K562 treated with DMSO at 1 percent for 4 hours (cell line): ENCODE measurements around the gene USF1. TPM values are rescaled to one million over a fixed set of nuclear protein-coding genes. Genes with fewer than 3 reads are reported as not detected.

Experiments
- total RNA-seq: library from RNA; unstranded; fragments of 300-600 nt; gene quantifications from 2 replicates; pipeline ENCODE4 v1.2.3, GENCODE V29; 2022; ENCODE audit not compliant: insufficient read depth

USF1 gene
- total RNA-seq = 53.7 and 57.3 TPM in 2 replicates

GRCh38 chr1:161045736-161046604, at the start of gene USF1:
TSS of gene USF1 (minus strand) at chr1:161045977. CDS start at chr1:161043275, 2,702 bp downstream.

GRCh38 chr1:161089251-161089924, 43.6 kb upstream of the USF1 start, which contains the start of gene NECTIN4:
TSS of gene NECTIN4 (minus strand) at chr1:161089558. CDS start at chr1:161089296, 262 bp downstream.

GRCh38 chr1:161069731-161070270, 24.0 kb upstream of the USF1 start, which contains the start of gene ARHGAP30:
TSS of gene ARHGAP30 (minus strand) at chr1:161069891. CDS start at chr1:161069624, 267 bp downstream.

GRCh38 chr1:161038523-161039153, 7.1 kb downstream of the USF1 start, which contains the start of gene TSTD1:
TSS of gene TSTD1 (minus strand) at chr1:161038964. CDS start at chr1:161038889, 75 bp downstream.

GRCh38 chr1:161020509-161021164, 25.1 kb downstream of the USF1 start, which contains the start of gene F11R:
TSS of gene F11R (minus strand) at chr1:161021152. CDS start at chr1:161021073, 79 bp downstream.

Other genes starting within 250 kb of the USF1 start
- not detected in 2 replicates for gene LY9, start 249.8 kb downstream of the USF1 start, total RNA-seq
- not detected in 2 replicates for gene CD244, start 183.1 kb downstream of the USF1 start, total RNA-seq
- not detected in 2 replicates for gene ITLN1, start 160.8 kb downstream of the USF1 start, total RNA-seq
- not detected in 2 replicates for gene ITLN2, start 91.2 kb downstream of the USF1 start, total RNA-seq
- gene F11R, start 24.8 kb downstream of the USF1 start, total RNA-seq = 44.0 and 45.4 TPM in 2 replicates
- gene TSTD1, start 7.0 kb downstream of the USF1 start, total RNA-seq = not detected in 2 replicates
- gene ARHGAP30, start 23.9 kb upstream of the USF1 start, total RNA-seq = not detected in 2 replicates
- not detected in 2 replicates for gene NECTIN4, start 43.6 kb upstream of the USF1 start, total RNA-seq
- gene KLHDC9, start 52.4 kb upstream of the USF1 start, total RNA-seq = not detected in 2 replicates
- gene PFDN2, start 72.1 kb upstream of the USF1 start, total RNA-seq = 145 and 191 TPM in 2 replicates
- gene NIT1, start 72.1 kb upstream of the USF1 start, total RNA-seq = 26.6 and 27.9 TPM in 2 replicates
- 22.8 and 25.7 TPM in 2 replicates for gene DEDD, start 86.7 kb upstream of the USF1 start, total RNA-seq
- 89.4 and 115 TPM in 2 replicates for gene UFC1, start 108.0 kb upstream of the USF1 start, total RNA-seq
- 18.7 and 24.9 TPM in 2 replicates for gene USP21, start 113.5 kb upstream of the USF1 start, total RNA-seq
- 20.5 and 26.6 TPM in 2 replicates for gene PPOX, start 120.4 kb upstream of the USF1 start, total RNA-seq
- gene B4GALT3, start 131.5 kb upstream of the USF1 start, total RNA-seq = 67.8 and 78.2 TPM in 2 replicates
- 0.65 and 0.77 TPM in 2 replicates for gene ADAMTS4, start 153.1 kb upstream of the USF1 start, total RNA-seq
- 79.0 and 81.6 TPM in 2 replicates for gene NDUFS2, start 156.4 kb upstream of the USF1 start, total RNA-seq
- not detected in 2 replicates for gene FCER1G, start 169.3 kb upstream of the USF1 start, total RNA-seq
- not detected in 2 replicates for gene APOA2, start 177.7 kb upstream of the USF1 start, total RNA-seq
- 8.5 and 12.5 TPM in 2 replicates for gene TOMM40L, start 180.1 kb upstream of the USF1 start, total RNA-seq
- gene NR1I3, start 192.2 kb upstream of the USF1 start, total RNA-seq = not detected in 2 replicates
- gene PCP4L1, start 212.8 kb upstream of the USF1 start, total RNA-seq = not detected in 2 replicates